T-helper 1 cell treated with Interleukin-12 subunit alpha and Interleukin-12 subunit beta and Interleukin-4 antibody, amounts not matched to agents 30 μg/mL and 1 μg/mL, for 36 hours (primary cell): Measurements from ENCODE around the gene CCL20.
"Not testable (repeated sequence)": the region's sequence is repeated elsewhere in the genome, so short reads cannot be mapped to it uniquely, and the experiment has no call there.

Experiments
- H3K27ac Mint-ChIP-seq: one replicate; pipeline ENCODE4 v1.8.0; 2021; ENCODE audit warnings: mild to moderate bottlenecking, mixed read lengths
- H3K27me3 Mint-ChIP-seq: one replicate; pipeline ENCODE4 v1.8.0; 2021; ENCODE audit warnings: low read depth, mixed read lengths
- H3K36me3 Mint-ChIP-seq: one replicate; pipeline ENCODE4 v1.8.0; 2021; ENCODE audit warnings: low read depth, mixed read lengths
- H3K4me1 Mint-ChIP-seq: one replicate; pipeline ENCODE4 v1.8.0; 2021; ENCODE audit warnings: low read depth, mixed read lengths
- H3K4me3 Mint-ChIP-seq: one replicate; pipeline ENCODE4 v1.8.0; 2021; ENCODE audit warnings: mild to moderate bottlenecking, moderate library complexity, mixed read lengths
- H3K9me3 Mint-ChIP-seq: one replicate; pipeline ENCODE4 v1.8.0; 2021; ENCODE audit warnings: mixed read lengths

CCL20 gene

DNA sequence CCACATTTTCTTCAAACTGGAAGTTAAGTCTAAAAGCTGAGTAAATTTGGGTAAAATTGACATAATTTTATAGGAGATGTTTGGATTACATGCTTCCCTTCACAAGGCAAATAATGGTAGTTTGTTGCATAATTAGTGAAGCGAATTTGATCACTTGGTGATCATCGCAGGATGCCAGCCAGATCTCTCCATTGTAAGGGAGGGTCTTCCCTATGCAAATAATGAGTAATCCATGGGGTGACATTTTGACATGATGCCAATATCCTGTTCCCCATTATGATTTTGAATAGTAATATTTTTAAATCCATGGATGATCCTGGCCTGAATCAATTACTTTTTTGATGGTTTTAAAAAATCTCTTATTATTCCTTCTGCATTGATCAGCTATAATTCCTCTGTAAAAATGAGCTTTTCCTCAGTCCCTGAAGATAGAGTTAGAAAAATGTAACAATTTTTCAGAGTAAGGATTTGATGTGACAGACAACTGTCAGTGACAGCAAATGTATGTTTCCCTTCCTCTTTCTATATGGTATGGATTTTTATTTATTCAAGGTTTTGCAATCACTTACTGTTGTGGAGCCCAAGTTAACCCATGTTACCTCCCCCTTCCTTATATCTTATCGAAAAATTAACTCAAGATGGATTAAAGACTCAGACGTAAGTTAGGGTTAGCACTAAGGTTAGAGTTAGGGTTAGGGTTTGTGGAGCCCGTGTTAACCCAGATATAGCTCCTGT, 21.4 kb downstream of the CCL20 start:
- H3K36me3 Mint-ChIP-seq = no peaks in the 10 kb centered on the region
- H3K4me3 Mint-ChIP-seq = no peak overlapping the region
- H3K27me3 Mint-ChIP-seq = peaks cover 4% of the 10 kb centered on the region
- H3K4me1 Mint-ChIP-seq = no peaks in the 10 kb centered on the region
- peaks cover 3% of the 10 kb centered on the region for H3K9me3 Mint-ChIP-seq
- no peak overlapping the region for H3K27ac Mint-ChIP-seq

DNA sequence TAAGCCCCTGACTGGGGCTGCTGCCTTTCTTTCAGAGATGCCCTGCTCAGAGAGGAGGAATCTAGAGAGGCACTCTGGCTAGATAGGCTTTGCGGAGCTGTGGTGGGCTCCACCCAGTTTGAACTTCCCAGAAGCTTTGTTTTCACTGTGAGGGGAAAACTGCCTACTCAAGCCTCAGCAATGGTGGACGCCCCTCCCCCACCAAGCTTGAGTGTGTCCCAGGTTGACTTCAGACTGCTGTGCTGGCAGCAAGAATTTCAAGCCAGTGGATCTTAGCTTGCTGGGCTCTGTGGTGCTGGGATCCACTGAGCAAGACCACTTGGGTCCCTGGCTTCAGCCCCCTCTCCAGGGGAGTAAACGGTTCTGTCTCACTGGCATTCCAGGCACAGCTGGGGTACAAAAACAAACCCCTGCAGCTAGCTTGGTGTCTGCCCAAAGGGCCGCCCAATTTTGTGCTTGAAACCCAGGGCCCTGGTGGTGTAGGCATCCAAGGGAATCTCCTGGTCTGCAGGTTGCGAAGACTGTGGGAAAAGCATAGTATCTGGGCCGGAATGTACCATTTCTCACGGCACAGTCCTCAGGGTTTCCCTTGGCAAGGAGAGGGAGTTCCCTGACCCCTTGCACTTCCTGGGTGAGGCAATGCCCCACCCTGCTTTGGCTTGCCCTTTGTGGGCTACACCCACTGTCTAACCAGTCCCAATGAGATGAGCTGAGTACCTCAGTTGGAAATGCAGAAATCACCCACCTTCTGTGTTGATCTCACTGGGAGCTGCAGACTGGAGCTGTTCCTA, 25.9 kb downstream of the CCL20 start:
- H3K36me3 Mint-ChIP-seq, H3K4me3 Mint-ChIP-seq, H3K4me1 Mint-ChIP-seq, H3K27me3 Mint-ChIP-seq, H3K27ac Mint-ChIP-seq, H3K9me3 Mint-ChIP-seq: not testable (repeated sequence)

DNA sequence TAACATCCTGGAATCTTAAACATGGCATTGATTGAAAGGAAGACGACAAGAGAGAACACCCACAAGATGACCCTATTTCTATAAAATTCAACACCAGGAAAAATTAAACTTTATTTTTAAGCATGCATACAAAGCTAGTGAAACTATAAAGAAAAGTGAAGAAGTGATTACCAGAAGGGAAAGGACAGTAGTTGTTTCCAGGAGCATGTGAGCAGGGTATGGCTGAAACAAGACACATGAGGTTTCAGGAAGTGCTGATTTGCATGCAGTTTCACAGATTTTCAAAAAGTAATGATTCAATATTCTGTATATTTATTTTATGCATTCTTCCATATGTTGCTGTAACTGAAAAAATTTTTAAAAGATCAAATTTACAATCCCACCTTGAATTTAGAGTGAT, 33.2 kb downstream of the CCL20 start:
- no peaks in the 10 kb centered on the region for H3K9me3 Mint-ChIP-seq
- no peaks in the 10 kb centered on the region for H3K36me3 Mint-ChIP-seq
- H3K4me1 Mint-ChIP-seq = no peaks in the 10 kb centered on the region
- no peaks in the 10 kb centered on the region for H3K27me3 Mint-ChIP-seq
- no peak overlapping the region for H3K4me3 Mint-ChIP-seq
- H3K27ac Mint-ChIP-seq = no peak overlapping the region

DNA sequence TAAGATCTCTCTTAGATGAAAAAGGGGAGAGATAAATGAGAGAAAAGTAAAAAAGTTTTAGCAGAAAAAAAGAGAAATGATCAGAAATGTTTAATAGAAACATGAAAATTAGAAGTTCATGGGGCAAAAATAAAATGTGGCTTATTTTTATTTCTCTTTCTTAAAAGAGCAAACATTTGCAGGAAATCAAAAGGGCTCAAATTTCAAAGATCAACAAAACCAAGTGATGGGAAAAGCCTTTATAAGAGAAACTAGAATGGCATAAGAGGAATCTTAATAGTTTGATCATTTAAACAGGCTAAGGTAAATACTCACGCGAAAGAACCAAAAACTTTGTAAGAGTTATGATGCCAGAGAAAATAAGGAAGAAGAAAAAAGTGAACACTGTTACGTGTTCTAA, 34.5 kb downstream of the CCL20 start:
- Mint-ChIP-seq H3K27ac (no peak overlapping the region), H3K27me3 (no peaks in the 10 kb centered on the region), H3K4me1 (no peaks in the 10 kb centered on the region), H3K9me3 (no peaks in the 10 kb centered on the region), H3K36me3 (no peaks in the 10 kb centered on the region), H3K4me3 (no peak overlapping the region)

DNA sequence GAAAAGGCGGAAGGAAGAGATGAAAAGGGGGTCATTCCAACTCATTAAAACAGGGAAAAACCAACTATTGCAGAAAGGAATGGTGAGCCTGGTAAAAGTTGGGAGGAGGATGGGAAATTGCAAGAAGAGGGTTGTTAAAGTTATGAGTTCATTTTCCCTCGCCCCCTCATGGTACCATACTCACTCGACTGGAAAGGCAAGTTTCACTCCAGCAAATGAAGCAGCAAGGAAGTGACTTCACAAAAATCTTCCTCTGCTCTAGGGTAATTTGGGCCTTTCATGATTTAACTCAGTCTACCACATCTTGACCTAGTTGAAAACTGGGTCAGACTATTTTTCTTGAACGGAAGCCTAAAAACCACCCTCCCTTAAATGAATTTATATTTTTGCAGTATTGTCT, 34.9 kb downstream of the CCL20 start:
- H3K4me3 Mint-ChIP-seq = no peak overlapping the region
- H3K27ac Mint-ChIP-seq = no peak overlapping the region
- no peaks in the 10 kb centered on the region for H3K9me3 Mint-ChIP-seq
- H3K4me1 Mint-ChIP-seq = no peaks in the 10 kb centered on the region
- no peaks in the 10 kb centered on the region for H3K36me3 Mint-ChIP-seq
- no peaks in the 10 kb centered on the region for H3K27me3 Mint-ChIP-seq

DNA sequence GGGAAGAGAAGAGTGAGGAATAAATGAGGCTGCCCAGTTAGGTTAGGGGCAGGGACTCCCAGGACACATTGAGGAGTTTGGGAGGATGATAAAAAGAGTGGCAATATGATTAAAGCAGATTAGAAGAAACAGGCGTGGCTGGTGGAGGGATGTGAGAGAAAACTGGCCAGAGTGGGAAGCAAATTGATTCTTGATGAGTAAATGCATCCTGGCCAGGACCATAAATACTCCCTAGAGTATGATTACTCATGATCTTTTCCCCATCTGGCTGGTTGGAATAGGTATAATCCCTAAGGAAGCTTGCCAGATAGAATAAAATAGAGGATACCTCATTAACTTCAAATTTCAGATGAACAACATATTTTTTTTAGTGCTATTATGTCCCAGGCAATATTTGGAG, 36.3 kb downstream of the CCL20 start:
- H3K27ac Mint-ChIP-seq = no peak overlapping the region
- H3K9me3 Mint-ChIP-seq = no peaks in the 10 kb centered on the region
- H3K4me3 Mint-ChIP-seq = no peak overlapping the region
- H3K36me3 Mint-ChIP-seq = no peaks in the 10 kb centered on the region
- H3K27me3 Mint-ChIP-seq = no peaks in the 10 kb centered on the region
- no peaks in the 10 kb centered on the region for H3K4me1 Mint-ChIP-seq

DNA sequence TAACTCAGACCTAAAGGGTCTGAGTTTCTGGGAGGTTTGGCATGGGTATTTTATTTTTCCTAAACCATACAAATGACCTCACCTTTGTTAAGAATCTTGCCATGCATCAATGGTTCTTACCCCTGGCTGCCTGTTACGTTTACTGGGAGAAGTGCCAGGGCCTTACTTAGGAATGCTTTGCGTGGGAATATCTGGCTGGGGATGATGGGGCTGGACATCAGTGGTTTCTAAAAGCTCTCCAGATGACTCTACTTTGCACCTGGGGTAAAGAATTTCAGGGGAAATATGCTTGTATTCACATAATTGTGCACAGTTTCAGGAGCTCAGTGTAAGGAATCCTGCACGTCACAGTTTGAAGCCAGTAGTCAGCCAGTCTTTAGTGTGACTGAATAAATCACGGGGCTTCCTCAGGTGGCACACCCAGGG, 39.6 kb downstream of the CCL20 start:
- Mint-ChIP-seq H3K27ac (no peak overlapping the region), H3K4me1 (no peaks in the 10 kb centered on the region), H3K9me3 (no peaks in the 10 kb centered on the region), H3K4me3 (no peak overlapping the region), H3K36me3 (no peaks in the 10 kb centered on the region), H3K27me3 (no peaks in the 10 kb centered on the region)

DNA sequence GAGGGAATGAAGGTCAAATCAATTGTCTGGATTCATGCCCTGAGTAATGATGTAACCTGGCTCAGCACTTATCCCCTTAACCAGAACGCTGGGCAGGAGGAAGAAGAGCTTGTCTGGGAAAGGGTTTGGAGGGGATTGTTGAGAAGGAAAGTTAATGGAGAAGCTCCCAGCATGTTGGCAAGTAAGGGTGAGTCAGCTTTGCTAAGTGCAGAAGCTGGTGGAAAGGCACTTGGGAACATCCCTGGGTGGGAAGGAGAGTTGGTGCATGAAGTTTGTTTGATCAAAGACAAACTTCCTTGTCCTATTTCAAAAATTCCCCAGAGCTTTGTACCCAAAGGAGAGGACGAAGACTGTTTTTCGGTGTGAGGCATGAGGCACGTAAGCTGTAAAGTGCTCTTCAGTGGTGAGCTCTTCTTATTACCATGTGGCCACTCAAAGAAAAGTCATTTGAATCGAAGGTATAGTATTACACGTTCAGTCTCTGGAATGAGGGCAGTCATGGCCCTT, 40.2 kb downstream of the CCL20 start:
- H3K27ac Mint-ChIP-seq = no peak overlapping the region
- no peak overlapping the region for H3K4me3 Mint-ChIP-seq
- H3K27me3 Mint-ChIP-seq = no peaks in the 10 kb centered on the region

DNA sequence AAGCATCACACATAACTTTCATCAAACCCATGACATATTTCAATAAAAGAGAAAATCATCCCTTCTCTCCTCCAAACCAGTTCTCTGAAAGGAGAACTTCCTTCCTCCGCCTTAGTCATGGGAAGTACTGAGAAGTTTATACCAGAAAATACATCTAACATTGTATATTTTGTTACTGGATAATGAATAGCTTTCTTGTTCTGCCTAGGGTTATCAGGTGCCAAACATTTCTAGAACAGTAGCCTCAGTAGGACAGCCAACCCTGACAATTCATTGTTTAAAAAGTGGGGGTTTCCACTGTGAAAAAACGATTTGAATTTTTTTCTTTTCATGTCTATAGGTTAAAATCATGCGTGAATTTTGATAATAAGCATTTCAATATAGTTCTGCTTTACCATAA, 41.8 kb downstream of the CCL20 start:
- Mint-ChIP-seq H3K36me3 (no peaks in the 10 kb centered on the region), H3K27ac (no peak overlapping the region), H3K27me3 (no peaks in the 10 kb centered on the region), H3K4me1 (no peaks in the 10 kb centered on the region), H3K4me3 (no peak overlapping the region), H3K9me3 (no peaks in the 10 kb centered on the region)

More for the DNA sequence above, 40.2 kb downstream of the CCL20 start:
- no peaks in the 10 kb centered on the region for H3K36me3 Mint-ChIP-seq
- H3K4me1 Mint-ChIP-seq = no peaks in the 10 kb centered on the region
- no peaks in the 10 kb centered on the region for H3K9me3 Mint-ChIP-seq

DNA sequence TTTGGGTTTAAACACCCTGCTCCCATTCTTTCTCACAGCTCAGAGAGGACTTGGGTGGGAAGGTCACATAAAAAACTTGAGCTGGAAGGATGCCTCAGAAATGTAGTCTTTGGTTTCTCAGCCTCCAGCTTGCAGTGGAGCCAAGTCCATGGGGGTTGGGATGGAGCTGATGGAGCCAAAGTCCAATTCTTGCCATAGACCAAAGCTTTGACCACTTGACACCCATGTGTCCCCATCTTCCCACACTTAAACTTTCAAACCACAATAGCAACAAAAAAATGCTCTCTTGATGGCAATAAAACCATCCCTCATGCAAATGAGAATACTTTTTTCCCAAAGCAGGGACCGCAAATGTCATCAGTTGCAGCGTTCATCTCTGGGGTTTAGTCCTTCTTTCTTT, 43.1 kb downstream of the CCL20 start:
- H3K27ac Mint-ChIP-seq = no peak overlapping the region
- H3K36me3 Mint-ChIP-seq = no peaks in the 10 kb centered on the region
- H3K27me3 Mint-ChIP-seq = no peaks in the 10 kb centered on the region
- no peaks in the 10 kb centered on the region for H3K4me1 Mint-ChIP-seq
- no peak overlapping the region for H3K4me3 Mint-ChIP-seq
- no peaks in the 10 kb centered on the region for H3K9me3 Mint-ChIP-seq

DNA sequence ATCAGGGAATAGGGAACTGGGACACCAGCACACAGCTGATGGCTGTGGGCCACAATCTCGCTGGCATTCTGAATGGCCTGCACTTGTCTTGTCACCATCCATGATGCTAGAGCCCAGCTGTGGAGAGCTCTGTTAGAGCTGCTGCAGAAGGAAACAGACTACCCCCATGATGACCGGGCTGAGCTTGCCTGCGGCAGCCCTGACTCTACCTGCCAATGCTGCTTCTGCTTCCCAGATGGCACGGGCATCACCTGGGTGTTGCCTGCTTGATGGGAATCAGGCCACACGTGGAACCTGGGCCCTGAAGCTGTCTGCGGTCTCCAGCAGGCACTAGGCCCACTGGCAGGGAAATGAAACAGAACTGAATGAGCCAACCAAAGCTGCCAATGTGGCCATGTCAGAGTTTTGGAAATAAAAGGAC, 46.6 kb downstream of the CCL20 start:
- Mint-ChIP-seq H3K4me1 (no peaks in the 10 kb centered on the region), H3K9me3 (no peaks in the 10 kb centered on the region), H3K36me3 (no peaks in the 10 kb centered on the region), H3K27me3 (no peaks in the 10 kb centered on the region), H3K27ac (no peak overlapping the region), H3K4me3 (no peak overlapping the region)

DNA sequence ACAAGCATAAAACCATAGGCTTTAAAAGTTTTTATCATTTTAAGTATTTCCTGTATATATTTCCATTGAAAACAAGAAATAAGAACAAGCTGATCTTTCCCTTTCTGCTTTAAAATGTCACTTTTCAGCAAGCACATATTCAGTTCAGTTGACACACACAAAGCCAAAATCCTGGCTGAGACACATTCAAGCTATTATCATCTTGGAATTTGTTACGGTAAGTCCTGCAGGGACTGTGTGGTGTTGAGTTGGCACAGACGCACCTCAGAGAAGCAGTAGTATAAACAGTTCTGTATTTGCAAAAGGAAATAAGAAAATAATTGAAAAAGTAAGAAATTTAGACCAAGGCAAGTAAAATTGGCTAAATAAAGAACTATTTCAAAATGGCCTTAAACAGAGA, 47.4 kb downstream of the CCL20 start:
- Mint-ChIP-seq H3K4me1 (no peaks in the 10 kb centered on the region), H3K4me3 (no peak overlapping the region), H3K9me3 (no peaks in the 10 kb centered on the region), H3K27me3 (no peaks in the 10 kb centered on the region), H3K36me3 (no peaks in the 10 kb centered on the region), H3K27ac (no peak overlapping the region)

DNA sequence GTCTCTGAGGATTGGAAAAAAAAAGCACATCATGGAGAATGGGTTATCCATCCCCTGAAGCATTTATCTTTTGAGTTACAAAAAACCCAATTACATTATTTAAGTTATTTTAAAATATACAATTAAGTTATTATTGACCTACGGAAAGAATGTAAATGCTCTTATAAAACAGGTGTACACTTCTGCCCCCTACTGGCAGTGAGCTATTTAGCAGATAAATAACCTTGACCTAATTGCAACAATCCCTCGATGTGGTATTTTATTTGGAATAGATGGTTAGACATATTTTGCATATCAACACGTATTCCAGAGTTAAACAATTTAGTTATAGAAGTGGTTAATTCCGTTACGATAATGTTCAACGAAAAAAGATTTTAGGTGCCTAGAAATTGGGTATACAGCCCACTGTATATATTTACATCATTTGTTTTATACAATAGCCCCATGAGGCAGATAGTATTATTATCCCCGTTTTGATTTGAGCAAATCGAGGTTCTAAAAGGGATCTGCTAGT, 48.6 kb downstream of the CCL20 start:
- H3K27me3 Mint-ChIP-seq = no peaks in the 10 kb centered on the region
- no peak overlapping the region for H3K27ac Mint-ChIP-seq
- H3K9me3 Mint-ChIP-seq = no peaks in the 10 kb centered on the region
- no peaks in the 10 kb centered on the region for H3K36me3 Mint-ChIP-seq
- H3K4me1 Mint-ChIP-seq = no peaks in the 10 kb centered on the region
- H3K4me3 Mint-ChIP-seq = no peak overlapping the region

DNA sequence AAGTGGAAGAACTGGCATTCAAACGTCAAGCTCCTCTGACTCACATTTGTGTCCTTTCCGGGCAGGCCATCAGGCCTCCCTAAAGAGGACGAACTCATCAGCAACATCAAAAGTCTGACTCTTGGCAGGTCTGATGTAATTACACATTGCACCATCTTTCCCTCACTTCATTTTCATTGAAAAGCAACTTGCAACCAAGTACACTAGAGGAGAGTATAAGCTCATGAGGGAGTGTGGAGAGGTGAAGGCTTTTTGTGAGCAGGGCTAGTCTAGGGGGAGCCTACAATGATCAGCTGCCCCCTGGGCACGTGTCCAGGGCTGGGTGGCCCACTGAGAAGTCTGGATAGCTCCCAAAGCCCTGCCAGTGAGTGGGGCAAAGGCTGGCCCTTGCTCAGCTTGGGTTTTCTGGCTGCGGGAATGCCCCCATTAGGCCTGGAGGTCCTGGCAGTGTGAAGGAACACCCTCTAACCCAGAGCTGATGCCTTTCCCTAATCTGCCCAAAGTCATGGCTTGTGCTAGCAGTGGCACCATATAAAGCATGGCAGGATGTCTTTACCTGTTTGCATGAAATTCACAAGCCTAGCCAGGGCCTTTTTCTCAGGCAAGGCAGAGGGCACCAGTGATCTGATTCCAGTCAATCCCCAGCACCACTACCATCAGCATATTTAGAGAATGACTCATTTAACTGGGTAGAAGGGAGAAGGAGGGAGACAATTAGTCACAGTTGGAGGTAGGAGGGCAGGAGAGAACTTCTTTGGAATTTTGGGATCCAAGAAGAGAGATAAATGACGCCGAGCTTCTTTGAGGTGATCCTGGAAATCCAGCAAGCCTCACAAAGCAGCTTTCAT, 49.3 kb downstream of the CCL20 start:
- Mint-ChIP-seq H3K4me3 (no peak overlapping the region), H3K36me3 (no peaks in the 10 kb centered on the region)

More for the DNA sequence above, 49.3 kb downstream of the CCL20 start:
- no peaks in the 10 kb centered on the region for H3K27me3 Mint-ChIP-seq
- H3K4me1 Mint-ChIP-seq = no peaks in the 10 kb centered on the region
- no peaks in the 10 kb centered on the region for H3K9me3 Mint-ChIP-seq
- H3K27ac Mint-ChIP-seq = no peak overlapping the region
